Measurements from ENCODE around the gene MMP28.

MMP28 gene

GRCh38 chr17:35731917-35732805, 63.3 kb downstream of the MMP28 start:
- ATAC-seq (replicated peaks; ENCODE audit: extremely low read depth, poor library complexity, severe bottlenecking) (no peak), DNase-seq (ENCODE audit: low spot score in 2 of 2) (no peak)
- Mint-ChIP-seq H3K36me3 (ENCODE audit: insufficient read depth) (peaks cover 5% of the 10 kb centered on the region), H3K4me3 (peak overlapping the region; percentile 68), H3K4me1 (peaks cover 12% of the 10 kb centered on the region), H3K27ac (ENCODE audit: low read depth) (no peak overlapping the region), H3K9me3 (no peaks in the 10 kb centered on the region), H3K27me3 (no peaks in the 10 kb centered on the region)

GRCh38 chr17:35731239-35731916, 64.1 kb downstream of the MMP28 start, which contains the start of gene RASL10B:
Gene RASL10B (plus strand): TSS chr17:35731639. CDS start chr17:35735185, 3,546 bp downstream.
- Mint-ChIP-seq H3K4me3 (peak within 1 kb of the TSS; percentile 77), H3K36me3 (ENCODE audit: insufficient read depth) (peaks cover 5% of the 10 kb centered on the region), H3K9me3 (no peaks in the 10 kb centered on the region), H3K27me3 (no peaks in the 10 kb centered on the region), H3K4me1 (peaks cover 12% of the 10 kb centered on the region), H3K27ac (ENCODE audit: low read depth) (peak within 1 kb of the TSS; percentile 36)
- DNase-seq (ENCODE audit: low spot score in 2 of 2) (no peak), ATAC-seq (replicated peaks; ENCODE audit: extremely low read depth, poor library complexity, severe bottlenecking) (peak; percentile 76)

DNA sequence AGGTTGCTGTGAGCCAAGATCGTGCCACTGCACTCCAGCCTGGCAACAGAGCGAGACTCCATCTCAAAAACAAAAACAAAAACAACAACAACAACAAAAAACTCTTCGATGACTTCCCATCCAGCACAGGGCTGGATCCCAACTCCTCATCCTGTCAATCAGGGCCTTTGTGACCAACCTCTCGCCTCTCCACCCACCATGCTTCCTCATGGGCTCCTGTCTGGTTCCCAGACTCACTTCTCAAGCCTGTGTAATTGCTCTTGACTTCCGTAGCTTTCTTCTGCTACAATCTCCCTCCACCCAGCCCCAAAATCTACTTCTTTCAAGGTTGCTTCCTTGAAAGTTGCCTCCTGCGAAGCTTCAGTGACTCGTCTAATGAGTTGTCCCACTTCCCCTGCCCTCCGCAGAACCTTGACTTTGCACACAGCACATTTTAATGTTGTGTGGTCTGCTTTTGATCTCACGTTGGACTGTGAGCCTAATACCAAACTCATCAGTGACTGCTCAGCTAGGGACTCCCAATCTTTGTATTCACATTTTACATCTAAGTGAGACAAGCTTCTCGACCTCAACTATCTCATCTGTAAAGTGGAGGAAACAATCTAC, 64.9 kb downstream of the MMP28 start:
- Mint-ChIP-seq H3K9me3 (no peaks in the 10 kb centered on the region), H3K4me1 (peaks cover 12% of the 10 kb centered on the region), H3K4me3 (peak overlapping the region; percentile 77), H3K27ac (ENCODE audit: low read depth) (peak overlapping the region; percentile 36), H3K36me3 (ENCODE audit: insufficient read depth) (peaks cover 10% of the 10 kb centered on the region), H3K27me3 (no peaks in the 10 kb centered on the region)
- DNase-seq (ENCODE audit: low spot score in 2 of 2) (no peak), ATAC-seq (replicated peaks; ENCODE audit: extremely low read depth, poor library complexity, severe bottlenecking) (no peak)

GRCh38 chr17:35729405-35729833, 66.0 kb downstream of the MMP28 start:
- ATAC-seq (replicated peaks; ENCODE audit: extremely low read depth, poor library complexity, severe bottlenecking) (no peak), DNase-seq (ENCODE audit: low spot score in 2 of 2) (no peak)
- H3K4me1 Mint-ChIP-seq = peaks cover 12% of the 10 kb centered on the region
- H3K27ac Mint-ChIP-seq (ENCODE audit: low read depth) = no peak overlapping the region
- H3K27me3 Mint-ChIP-seq = no peaks in the 10 kb centered on the region
- peaks cover 20% of the 10 kb centered on the region for H3K36me3 Mint-ChIP-seq (ENCODE audit: insufficient read depth)
- H3K4me3 Mint-ChIP-seq = no peak overlapping the region
- no peaks in the 10 kb centered on the region for H3K9me3 Mint-ChIP-seq

DNA sequence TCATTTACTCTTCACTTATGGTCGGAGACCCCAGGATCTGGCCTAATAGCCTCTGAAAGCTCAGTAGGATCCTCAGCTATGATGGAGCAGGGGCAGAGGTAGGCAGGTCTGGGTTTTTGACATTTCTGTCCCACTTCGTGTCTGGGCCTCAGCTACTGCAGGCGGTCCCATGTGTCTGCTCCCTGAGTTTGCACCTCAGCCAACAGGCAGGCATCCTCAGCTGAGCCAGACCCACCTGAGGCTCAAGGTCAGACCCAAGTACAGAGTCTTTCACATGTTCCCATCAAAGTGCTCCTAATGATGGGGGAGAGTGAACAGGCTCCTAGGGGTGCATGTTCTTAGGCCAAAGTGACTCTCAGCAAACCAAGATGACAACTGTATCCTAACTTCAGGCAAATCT, 66.9 kb downstream of the MMP28 start:
- Mint-ChIP-seq H3K4me1 (peaks cover 12% of the 10 kb centered on the region), H3K9me3 (no peaks in the 10 kb centered on the region), H3K4me3 (no peak overlapping the region), H3K36me3 (ENCODE audit: insufficient read depth) (peaks cover 27% of the 10 kb centered on the region), H3K27ac (ENCODE audit: low read depth) (no peak overlapping the region), H3K27me3 (no peaks in the 10 kb centered on the region)
- DNase-seq (ENCODE audit: low spot score in 2 of 2) (no peak), ATAC-seq (replicated peaks; ENCODE audit: extremely low read depth, poor library complexity, severe bottlenecking) (no peak)

- Mint-ChIP-seq H3K36me3 (ENCODE audit: insufficient read depth) (peaks cover 30% of the 10 kb centered on the region), H3K27ac (ENCODE audit: low read depth) (peak overlapping the region; percentile 58), H3K27me3 (no peaks in the 10 kb centered on the region), H3K4me3 (no peak overlapping the region), H3K9me3 (no peaks in the 10 kb centered on the region), H3K4me1 (peaks cover 12% of the 10 kb centered on the region)
- DNase-seq (ENCODE audit: low spot score in 2 of 2) = no peak
- no peak for ATAC-seq (replicated peaks; ENCODE audit: extremely low read depth, poor library complexity, severe bottlenecking)
Observed at GRCh38 chr17:35727635-35728034, 67.8 kb downstream of the MMP28 start.

- ATAC-seq (replicated peaks; ENCODE audit: extremely low read depth, poor library complexity, severe bottlenecking) = no peak
- Mint-ChIP-seq H3K4me1 (peaks cover 12% of the 10 kb centered on the region), H3K36me3 (ENCODE audit: insufficient read depth) (peaks cover 34% of the 10 kb centered on the region)
Observed at GRCh38 chr17:35726953-35727460, 68.4 kb downstream of the MMP28 start.

DNA sequence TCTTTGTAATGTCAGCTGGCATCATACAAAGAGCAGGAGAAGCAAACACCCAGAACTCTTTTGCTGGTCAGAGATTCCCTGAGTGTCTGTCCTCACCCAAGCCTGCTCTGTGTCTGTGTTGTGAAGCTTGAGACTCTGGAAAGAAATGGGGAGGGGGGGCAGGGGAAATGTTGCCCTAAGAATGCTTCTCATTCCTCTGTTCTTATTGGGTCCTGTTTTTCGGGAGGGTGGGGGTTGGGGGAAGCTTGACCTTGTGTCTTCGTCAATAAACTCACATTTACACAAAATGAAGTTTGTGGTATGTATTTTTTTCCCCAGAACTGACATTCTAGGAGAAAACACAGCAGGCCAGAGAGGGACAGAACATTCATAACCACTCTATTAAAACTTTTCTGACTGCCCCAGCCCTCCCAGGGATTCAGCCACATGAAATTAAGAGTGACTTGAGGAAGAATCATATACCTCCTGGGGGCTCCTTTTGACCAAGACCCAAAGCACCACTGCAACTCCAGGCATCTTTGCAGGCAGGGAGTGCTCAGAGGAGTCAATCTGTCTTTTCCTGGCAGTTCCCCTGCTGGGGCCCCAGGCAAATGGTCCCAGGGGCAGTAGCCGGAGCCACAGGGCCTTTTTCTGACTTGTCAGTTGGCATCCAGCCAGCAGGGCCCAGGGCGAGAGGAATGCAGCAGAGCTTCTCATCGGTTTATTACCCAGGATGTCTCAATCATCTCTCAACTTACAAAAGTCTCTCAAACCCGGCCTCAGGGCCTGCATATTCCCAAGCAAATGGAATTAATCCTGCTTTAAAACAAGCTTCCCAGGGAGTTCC, 69.1 kb downstream of the MMP28 start:
- Mint-ChIP-seq H3K4me3 (no peak overlapping the region), H3K27ac (ENCODE audit: low read depth) (no peak overlapping the region), H3K4me1 (peaks cover 12% of the 10 kb centered on the region), H3K36me3 (ENCODE audit: insufficient read depth) (peaks cover 35% of the 10 kb centered on the region), H3K27me3 (no peaks in the 10 kb centered on the region), H3K9me3 (no peaks in the 10 kb centered on the region)
- ATAC-seq (replicated peaks; ENCODE audit: extremely low read depth, poor library complexity, severe bottlenecking) = no peak
- DNase-seq (ENCODE audit: low spot score in 2 of 2) = no peak

More at GRCh38 chr17:35726953-35727460, 68.4 kb downstream of the MMP28 start:
- H3K27ac Mint-ChIP-seq (ENCODE audit: low read depth) = no peak overlapping the region
- DNase-seq (ENCODE audit: low spot score in 2 of 2) = no peak
- no peaks in the 10 kb centered on the region for H3K9me3 Mint-ChIP-seq
- no peaks in the 10 kb centered on the region for H3K27me3 Mint-ChIP-seq
- H3K4me3 Mint-ChIP-seq = no peak overlapping the region

DNA sequence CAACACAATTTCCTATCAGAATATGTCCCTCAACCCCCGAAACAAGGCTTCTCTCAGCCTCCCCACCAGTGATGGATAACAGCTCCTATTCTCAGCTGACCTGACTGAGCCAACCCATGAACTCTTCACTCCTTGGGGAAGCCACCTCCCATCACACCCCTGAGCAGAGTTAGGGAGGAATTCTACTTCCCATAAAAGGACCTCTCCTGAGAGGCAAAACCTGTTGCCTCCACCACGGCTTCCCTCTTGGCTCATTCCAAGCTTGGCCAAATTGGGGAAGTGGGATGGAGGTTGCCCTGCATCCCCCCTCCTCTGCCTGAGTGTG, 69.7 kb downstream of the MMP28 start:
- no peak for DNase-seq (ENCODE audit: low spot score in 2 of 2)
- Mint-ChIP-seq H3K27me3 (no peaks in the 10 kb centered on the region), H3K4me1 (peaks cover 6% of the 10 kb centered on the region), H3K9me3 (no peaks in the 10 kb centered on the region), H3K36me3 (ENCODE audit: insufficient read depth) (peaks cover 35% of the 10 kb centered on the region), H3K4me3 (no peak overlapping the region), H3K27ac (ENCODE audit: low read depth) (no peak overlapping the region)
- no peak for ATAC-seq (replicated peaks; ENCODE audit: extremely low read depth, poor library complexity, severe bottlenecking)

- Mint-ChIP-seq H3K27me3 (no peaks in the 10 kb centered on the region), H3K36me3 (ENCODE audit: insufficient read depth) (peaks cover 35% of the 10 kb centered on the region), H3K27ac (ENCODE audit: low read depth) (no peak overlapping the region), H3K4me3 (no peak overlapping the region), H3K4me1 (no peaks in the 10 kb centered on the region), H3K9me3 (no peaks in the 10 kb centered on the region)
- ATAC-seq (replicated peaks; ENCODE audit: extremely low read depth, poor library complexity, severe bottlenecking) (no peak), DNase-seq (ENCODE audit: low spot score in 2 of 2) (no peak)
Observed at GRCh38 chr17:35725058-35725457, 70.4 kb downstream of the MMP28 start.

GRCh38 chr17:35723735-35724134, 71.7 kb downstream of the MMP28 start:
- Mint-ChIP-seq H3K27me3 (no peaks in the 10 kb centered on the region), H3K27ac (ENCODE audit: low read depth) (no peak overlapping the region), H3K36me3 (ENCODE audit: insufficient read depth) (peaks cover 35% of the 10 kb centered on the region), H3K4me3 (no peak overlapping the region), H3K4me1 (no peaks in the 10 kb centered on the region), H3K9me3 (no peaks in the 10 kb centered on the region)
- ATAC-seq (replicated peaks; ENCODE audit: extremely low read depth, poor library complexity, severe bottlenecking) (no peak), DNase-seq (ENCODE audit: low spot score in 2 of 2) (no peak)

- H3K4me1 Mint-ChIP-seq = no peaks in the 10 kb centered on the region
- H3K4me3 Mint-ChIP-seq = no peak overlapping the region
- ATAC-seq (replicated peaks; ENCODE audit: extremely low read depth, poor library complexity, severe bottlenecking) = no peak
Observed at GRCh38 chr17:35717475-35717874, 78.0 kb downstream of the MMP28 start.

More at GRCh38 chr17:35717475-35717874, 78.0 kb downstream of the MMP28 start:
- Mint-ChIP-seq H3K9me3 (no peaks in the 10 kb centered on the region), H3K36me3 (ENCODE audit: insufficient read depth) (peaks cover 23% of the 10 kb centered on the region), H3K27me3 (no peaks in the 10 kb centered on the region), H3K27ac (ENCODE audit: low read depth) (no peak overlapping the region)
- DNase-seq (ENCODE audit: low spot score in 2 of 2) = no peak
